ENCODE results near the gene ADCY9.

The ADCY9 gene

GRCh38 chr16:4087990-4088577 lies 28.2 kb downstream of the ADCY9 start:
- peaks cover 37% of the 10 kb centered on the region for H3K4me1 Mint-ChIP-seq
- H3K9me3 Mint-ChIP-seq, result peaks cover 6% of the 10 kb centered on the region
- DNase-seq, result no peak
- peak overlapping the region; percentile 93 for H3K27ac Mint-ChIP-seq
- no peak for TF ChIP-seq CTCF (IDR thresholded peaks at IDR 0.05)
- peaks cover 11% of the 10 kb centered on the region for H3K27me3 Mint-ChIP-seq (ENCODE audit: low read depth, poor library complexity)
- H3K4me3 Mint-ChIP-seq, result no peak overlapping the region
- peaks cover 5% of the 10 kb centered on the region for H3K36me3 Mint-ChIP-seq (ENCODE audit: low read depth)

- Mint-ChIP-seq H3K27me3 (ENCODE audit: low read depth, poor library complexity) (peaks cover 11% of the 10 kb centered on the region), H3K9me3 (peaks cover 8% of the 10 kb centered on the region), H3K4me1 (peaks cover 35% of the 10 kb centered on the region), H3K27ac (peak overlapping the region; percentile 93), H3K36me3 (ENCODE audit: low read depth) (peaks cover 5% of the 10 kb centered on the region), H3K4me3 (no peak overlapping the region)
- no peak for TF ChIP-seq CTCF (IDR thresholded peaks at IDR 0.05)
- no peak for DNase-seq
Measured at GRCh38 chr16:4087099-4087885, 28.9 kb downstream of the ADCY9 start.

GRCh38 chr16:4086153-4086552 lies 30.1 kb downstream of the ADCY9 start:
- no peak for TF ChIP-seq CTCF (IDR thresholded peaks at IDR 0.05)
- H3K9me3 Mint-ChIP-seq, result peaks cover 8% of the 10 kb centered on the region
- peaks cover 37% of the 10 kb centered on the region for H3K4me1 Mint-ChIP-seq
- peaks cover 5% of the 10 kb centered on the region for H3K36me3 Mint-ChIP-seq (ENCODE audit: low read depth)
- H3K27ac Mint-ChIP-seq, result no peak overlapping the region
- peaks cover 8% of the 10 kb centered on the region for H3K27me3 Mint-ChIP-seq (ENCODE audit: low read depth, poor library complexity)
- DNase-seq, result no peak
- no peak overlapping the region for H3K4me3 Mint-ChIP-seq

GRCh38 chr16:4085405-4085970 lies 30.8 kb downstream of the ADCY9 start:
- peaks cover 39% of the 10 kb centered on the region for H3K4me1 Mint-ChIP-seq
- no peak overlapping the region for H3K27ac Mint-ChIP-seq
- peaks cover 8% of the 10 kb centered on the region for H3K27me3 Mint-ChIP-seq (ENCODE audit: low read depth, poor library complexity)
- peaks cover 5% of the 10 kb centered on the region for H3K36me3 Mint-ChIP-seq (ENCODE audit: low read depth)
- no peak for DNase-seq
- no peak overlapping the region for H3K4me3 Mint-ChIP-seq
- peaks cover 8% of the 10 kb centered on the region for H3K9me3 Mint-ChIP-seq
- no peak for TF ChIP-seq CTCF (IDR thresholded peaks at IDR 0.05)

- Mint-ChIP-seq H3K36me3 (ENCODE audit: low read depth) (peaks cover 5% of the 10 kb centered on the region), H3K9me3 (peaks cover 8% of the 10 kb centered on the region), H3K27ac (no peak overlapping the region), H3K4me1 (peaks cover 26% of the 10 kb centered on the region), H3K27me3 (ENCODE audit: low read depth, poor library complexity) (peaks cover 8% of the 10 kb centered on the region), H3K4me3 (no peak overlapping the region)
- DNase-seq, result no peak
- TF ChIP-seq CTCF (IDR thresholded peaks at IDR 0.05), result no peak
Measured at GRCh38 chr16:4083347-4083870, 32.8 kb downstream of the ADCY9 start.
